ENCODE results near the gene COL23A1.

GRCh38 chr5:178357678-178358077, 232.5 kb downstream of the COL23A1 start:
- no peak for TF ChIP-seq CTCF (optimal IDR thresholded peaks at IDR 0.05 in 1 of 3, IDR thresholded peaks at IDR 0.05 in 1 of 3, conservative IDR thresholded peaks at IDR 0.05 in 1 of 3; ENCODE audit: extremely low read depth in 1 of 3, insufficient read depth in 2 of 3, low read length in 3 of 3)
- TF ChIP-seq EZH2 (IDR thresholded peaks at IDR 0.05; ENCODE audit: low read length): no peak
